ENCODE data around the gene KCNQ4.
A peak's percentile ranks its signal among the peaks of the same experiment; 100 is the strongest.

KCNQ4 gene

GRCh38 chr1:40777224-40777970 is 6.2 kb upstream of the KCNQ4 start:
- FAIRE-seq: peak; percentile 49

- no peak for FAIRE-seq
Measured at GRCh38 chr1:40780678-40781607, 2.6 kb upstream of the KCNQ4 start.

- no peak for FAIRE-seq
Measured at GRCh38 chr1:40781608-40781971, 2.0 kb upstream of the KCNQ4 start.

GRCh38 chr1:40782371-40782956 is 1.1 kb upstream of the KCNQ4 start:
- no peak for FAIRE-seq

- no peak for FAIRE-seq
Measured at GRCh38 chr1:40784141-40784770, 669 bp downstream of the KCNQ4 start.

GRCh38 chr1:40784771-40785151 is 1.2 kb downstream of the KCNQ4 start:
- FAIRE-seq: no peak

GRCh38 chr1:40785446-40785845 is 1.9 kb downstream of the KCNQ4 start:
- no peak for FAIRE-seq

- no peak for FAIRE-seq
Measured at GRCh38 chr1:40786171-40786994, 2.8 kb downstream of the KCNQ4 start.

GRCh38 chr1:40786995-40787705 is 3.6 kb downstream of the KCNQ4 start:
- FAIRE-seq: no peak

GRCh38 chr1:40787737-40788560 is 4.4 kb downstream of the KCNQ4 start:
- FAIRE-seq: no peak

- no peak for FAIRE-seq
Measured at GRCh38 chr1:40788561-40789341, 5.2 kb downstream of the KCNQ4 start.

GRCh38 chr1:40789342-40789598 is 5.7 kb downstream of the KCNQ4 start:
- FAIRE-seq: no peak

- no peak for FAIRE-seq
Measured at GRCh38 chr1:40789661-40790430, 6.3 kb downstream of the KCNQ4 start.

GRCh38 chr1:40792036-40792435 is 8.4 kb downstream of the KCNQ4 start:
- no peak for FAIRE-seq

GRCh38 chr1:40793617-40794016 is 10.0 kb downstream of the KCNQ4 start:
- no peak for FAIRE-seq

- no peak for FAIRE-seq
Measured at GRCh38 chr1:40794048-40794447, 10.5 kb downstream of the KCNQ4 start.

- FAIRE-seq: no peak
Measured at GRCh38 chr1:40794974-40795715, 11.6 kb downstream of the KCNQ4 start.

GRCh38 chr1:40795811-40796586 is 12.4 kb downstream of the KCNQ4 start:
- no peak for FAIRE-seq

Measured in islet of Langerhans (tissue), 1 donor.